Endothelial cell of umbilical vein (primary cell): ENCODE measurements around the gene PGA5.

Experiments used
- CTCF ChIP-seq, 2 donors: IDR thresholded peaks; 1 replicate in 1 of 2; 2 replicates in 1 of 2; pipeline ENCODE4 v1.5.1; 2011; ENCODE audit warnings: low read length in 2 of 2, mild to moderate bottlenecking in 2 of 2, moderate library complexity in 2 of 2, control low read depth in 1 of 2, inconsistent platforms in 1 of 2, low read depth in 1 of 2; ENCODE audit not compliant: insufficient read depth in 1 of 2; ENCODE audit errors: extremely low read depth in 1 of 2
- EZH2 ChIP-seq: IDR thresholded peaks from 2 replicates; pipeline ENCODE4 v1.6.1; 2012; ENCODE audit warnings: borderline replicate concordance, low read depth, mild to moderate bottlenecking, moderate library complexity, low read length, inconsistent platforms; ENCODE audit not compliant: severe bottlenecking
- JUN ChIP-seq: IDR thresholded peaks from 2 replicates; pipeline ENCODE4 v1.6.1; 2011; ENCODE audit warnings: borderline replicate concordance, low read depth; ENCODE audit not compliant: insufficient read length, insufficient read depth
- MAX ChIP-seq: IDR thresholded peaks from 2 replicates; pipeline ENCODE4 v1.6.1; 2011; ENCODE audit not compliant: insufficient read depth, insufficient read length
- POLR2A ChIP-seq: IDR thresholded peaks from 2 replicates; pipeline ENCODE4 v1.6.1; 2012; ENCODE audit warnings: low read depth, mild to moderate bottlenecking, control low read depth, low read length
- POLR2AphosphoS5 ChIP-seq: IDR thresholded peaks from 2 replicates; pipeline ENCODE4 v1.6.1; 2012; ENCODE audit warnings: low read depth, mild to moderate bottlenecking, control low read depth, low read length, moderate library complexity; ENCODE audit not compliant: insufficient read depth

GRCh38 chr11:61195719-61196118, 45.3 kb upstream of the PGA5 start:
- TF ChIP-seq CTCF (IDR thresholded peaks at IDR 0.05; ENCODE audit: extremely low read depth in 1 of 2, insufficient read depth in 1 of 2, low read depth in 1 of 2, low read length in 2 of 2) = no peak
- no peak for TF ChIP-seq POLR2A
- TF ChIP-seq EZH2 = no peak
- no peak for TF ChIP-seq MAX
- no peak for TF ChIP-seq POLR2AphosphoS5
- TF ChIP-seq JUN = no peak
